H1 (cell line): ENCODE results near the gene BSCL2.

Experiments
- EP300 ChIP-seq, 2 experiments: IDR thresholded peaks; 1 replicate in 1 of 2; 2 replicates in 1 of 2; pipeline ENCODE4 v1.6.1; 2011 to 2012; ENCODE audit warnings: low read depth in 2 of 2, low read length in 2 of 2, mild to moderate bottlenecking in 2 of 2, borderline replicate concordance in 1 of 2, inconsistent platforms in 1 of 2, moderate library complexity in 1 of 2
- EZH2 ChIP-seq: fragments of 200-600 bp; sonication (generic); IDR thresholded peaks from 2 replicates; pipeline ENCODE4 v1.7.1; 2012; ENCODE audit warnings: low read depth, mild to moderate bottlenecking, moderate library complexity, low read length, inconsistent platforms; ENCODE audit not compliant: severe bottlenecking
- KDM1A ChIP-seq: fragments of 200-600, 300-600 bp; sonication (generic); IDR thresholded peaks from 2 replicates; pipeline ENCODE4 v1.7.1; 2016; ENCODE audit warnings: mild to moderate bottlenecking, low read length, borderline replicate concordance
- PHF8 ChIP-seq: fragments of 200-600 bp; sonication (generic); conservative IDR thresholded peaks from 2 replicates; pipeline ENCODE4 v1.7.1; 2012; ENCODE audit warnings: low read depth, mild to moderate bottlenecking, inconsistent platforms, low read length, moderate library complexity
- POLR2A ChIP-seq, 2 experiments: IDR thresholded peaks; 1 replicate in 1 of 2; 2 replicates in 1 of 2; pipeline ENCODE4 v1.6.1; 2011; ENCODE audit warnings: low read depth in 2 of 2, low read length in 2 of 2, mild to moderate bottlenecking in 2 of 2; ENCODE audit errors: control extremely low read depth in 1 of 2
- RNF2 ChIP-seq: fragments of 200-900, 300-1000 bp; sonication (generic); IDR thresholded peaks from 2 replicates; pipeline ENCODE4 v1.7.1; 2016; ENCODE audit warnings: borderline replicate concordance, low read depth, mild to moderate bottlenecking, antibody characterized with exemption, low read length; ENCODE audit not compliant: poor library complexity, severe bottlenecking; ENCODE audit errors: missing control alignments
- RXRA ChIP-seq: IDR thresholded peaks from 2 replicates; pipeline ENCODE4 v1.6.1; 2011; ENCODE audit warnings: low read depth, mild to moderate bottlenecking, low read length, moderate library complexity; ENCODE audit not compliant: insufficient read depth
- TBP ChIP-seq: IDR thresholded peaks from 2 replicates; pipeline ENCODE4 v1.6.1; 2011; ENCODE audit warnings: low read depth, low read length, improper control_type of control experiment
- TF ChIP-seq, protein P1 (sequence below): IDR thresholded peaks from 2 replicates; pipeline ENCODE4 v1.6.1; 2012; ENCODE audit warnings: low read length, inconsistent platforms
- TF ChIP-seq, protein P2 (sequence below), 3 experiments: IDR thresholded peaks; 1 replicate in 2 of 3; 2 replicates in 1 of 3; pipeline versions ENCODE4 v1.5.1 to v1.6.1; 2011; ENCODE audit warnings: low read length in 3 of 3, mild to moderate bottlenecking in 3 of 3, inconsistent platforms in 2 of 3, low read depth in 1 of 3, moderate library complexity in 1 of 3; ENCODE audit not compliant: insufficient read depth in 1 of 3; ENCODE audit errors: control extremely low read depth in 1 of 3
- TF ChIP-seq, protein P3 (sequence below): IDR thresholded peaks from 2 replicates; pipeline ENCODE4 v1.6.1; 2012; ENCODE audit warnings: inconsistent platforms
- TF ChIP-seq, protein P4 (sequence below): IDR thresholded peaks from 2 replicates; pipeline ENCODE4 v1.6.1; 2011; ENCODE audit warnings: low read depth, mild to moderate bottlenecking, low read length; ENCODE audit not compliant: insufficient read depth

DNA sequence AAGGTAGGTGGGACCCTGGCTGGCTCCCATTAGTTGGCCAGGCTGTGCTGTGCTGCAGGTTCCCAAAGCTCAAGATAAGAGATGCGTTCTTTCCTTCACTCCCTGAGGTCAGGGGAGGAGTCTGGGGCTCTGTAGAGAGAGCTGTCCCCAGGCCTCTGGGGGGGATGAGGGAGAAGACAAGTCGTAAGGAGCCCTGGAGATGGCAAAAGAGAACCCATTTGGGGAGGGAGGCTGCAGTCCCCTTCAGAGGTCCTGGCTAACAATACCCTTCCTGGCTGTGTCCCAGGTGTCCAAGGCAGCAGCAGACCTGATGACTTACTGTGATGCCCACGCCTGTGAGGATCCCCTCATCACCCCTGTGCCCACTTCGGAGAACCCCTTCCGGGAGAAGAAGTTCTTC lies 1.2 kb upstream of the BSCL2 start:
- TF ChIP-seq, protein P1, sequence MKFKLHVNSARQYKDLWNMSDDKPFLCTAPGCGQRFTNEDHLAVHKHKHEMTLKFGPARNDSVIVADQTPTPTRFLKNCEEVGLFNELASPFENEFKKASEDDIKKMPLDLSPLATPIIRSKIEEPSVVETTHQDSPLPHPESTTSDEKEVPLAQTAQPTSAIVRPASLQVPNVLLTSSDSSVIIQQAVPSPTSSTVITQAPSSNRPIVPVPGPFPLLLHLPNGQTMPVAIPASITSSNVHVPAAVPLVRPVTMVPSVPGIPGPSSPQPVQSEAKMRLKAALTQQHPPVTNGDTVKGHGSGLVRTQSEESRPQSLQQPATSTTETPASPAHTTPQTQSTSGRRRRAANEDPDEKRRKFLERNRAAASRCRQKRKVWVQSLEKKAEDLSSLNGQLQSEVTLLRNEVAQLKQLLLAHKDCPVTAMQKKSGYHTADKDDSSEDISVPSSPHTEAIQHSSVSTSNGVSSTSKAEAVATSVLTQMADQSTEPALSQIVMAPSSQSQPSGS, result no peak
- TF ChIP-seq TBP, result no peak
- TF ChIP-seq RNF2, result no peak
- TF ChIP-seq, protein P2, sequence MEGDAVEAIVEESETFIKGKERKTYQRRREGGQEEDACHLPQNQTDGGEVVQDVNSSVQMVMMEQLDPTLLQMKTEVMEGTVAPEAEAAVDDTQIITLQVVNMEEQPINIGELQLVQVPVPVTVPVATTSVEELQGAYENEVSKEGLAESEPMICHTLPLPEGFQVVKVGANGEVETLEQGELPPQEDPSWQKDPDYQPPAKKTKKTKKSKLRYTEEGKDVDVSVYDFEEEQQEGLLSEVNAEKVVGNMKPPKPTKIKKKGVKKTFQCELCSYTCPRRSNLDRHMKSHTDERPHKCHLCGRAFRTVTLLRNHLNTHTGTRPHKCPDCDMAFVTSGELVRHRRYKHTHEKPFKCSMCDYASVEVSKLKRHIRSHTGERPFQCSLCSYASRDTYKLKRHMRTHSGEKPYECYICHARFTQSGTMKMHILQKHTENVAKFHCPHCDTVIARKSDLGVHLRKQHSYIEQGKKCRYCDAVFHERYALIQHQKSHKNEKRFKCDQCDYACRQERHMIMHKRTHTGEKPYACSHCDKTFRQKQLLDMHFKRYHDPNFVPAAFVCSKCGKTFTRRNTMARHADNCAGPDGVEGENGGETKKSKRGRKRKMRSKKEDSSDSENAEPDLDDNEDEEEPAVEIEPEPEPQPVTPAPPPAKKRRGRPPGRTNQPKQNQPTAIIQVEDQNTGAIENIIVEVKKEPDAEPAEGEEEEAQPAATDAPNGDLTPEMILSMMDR (IDR thresholded peaks at IDR 0.05; ENCODE audit: control extremely low read depth in 1 of 3, insufficient read depth in 1 of 3, low read depth in 1 of 3, low read length in 3 of 3), result no peak
- TF ChIP-seq, protein P3, sequence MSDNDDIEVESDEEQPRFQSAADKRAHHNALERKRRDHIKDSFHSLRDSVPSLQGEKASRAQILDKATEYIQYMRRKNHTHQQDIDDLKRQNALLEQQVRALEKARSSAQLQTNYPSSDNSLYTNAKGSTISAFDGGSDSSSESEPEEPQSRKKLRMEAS, result no peak
- no peak for TF ChIP-seq RXRA
- no peak for TF ChIP-seq PHF8
- no peak for TF ChIP-seq EZH2
- TF ChIP-seq, protein P4, sequence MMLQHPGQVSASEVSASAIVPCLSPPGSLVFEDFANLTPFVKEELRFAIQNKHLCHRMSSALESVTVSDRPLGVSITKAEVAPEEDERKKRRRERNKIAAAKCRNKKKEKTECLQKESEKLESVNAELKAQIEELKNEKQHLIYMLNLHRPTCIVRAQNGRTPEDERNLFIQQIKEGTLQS, result no peak
- TF ChIP-seq KDM1A, result no peak
- no peak for TF ChIP-seq POLR2A (IDR thresholded peaks at IDR 0.05; ENCODE audit: control extremely low read depth in 1 of 2, low read depth in 2 of 2, low read length in 2 of 2)
- no peak for TF ChIP-seq EP300 (IDR thresholded peaks at IDR 0.05; ENCODE audit: borderline replicate concordance in 1 of 2, low read depth in 2 of 2, low read length in 2 of 2)
